GDM1 (cell line): ENCODE measurements around the gene EIF2B5.

Experiments used
- DNase-seq: peaks from one replicate; lab custom pipeline; 2025; lab: John Stamatoyannopoulos, UW

EIF2B5 gene

GRCh38 chr3:184174284-184174645, 39.1 kb downstream of the EIF2B5 start:
- DNase-seq, result no peak

GRCh38 chr3:184174646-184175492, 39.7 kb downstream of the EIF2B5 start, which contains the start of gene AP2M1:
Gene AP2M1 (plus strand): TSS chr3:184174855. CDS start chr3:184176994, 2,139 bp downstream.
- DNase-seq, result peak; percentile 97

GRCh38 chr3:184175506-184175905, 40.3 kb downstream of the EIF2B5 start:
- no peak for DNase-seq

DNA sequence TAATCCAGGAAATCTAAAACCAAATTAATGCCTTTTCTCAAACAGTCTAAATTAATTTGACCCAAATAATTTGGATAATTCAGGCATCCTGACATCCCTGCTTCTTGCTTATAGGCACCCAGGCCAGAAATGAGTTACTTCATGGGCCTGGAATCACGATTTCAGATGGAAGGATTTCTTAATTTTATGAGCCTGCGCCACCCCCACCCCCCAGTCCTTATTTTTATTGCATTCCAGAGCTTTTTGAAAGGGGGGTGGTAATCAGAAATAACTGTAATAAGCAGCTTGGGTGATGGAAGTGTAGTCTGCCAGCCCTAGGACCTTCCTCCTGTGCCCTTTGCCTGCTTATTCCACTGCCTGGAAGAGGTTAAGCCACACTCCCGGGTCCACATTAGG, 40.8 kb downstream of the EIF2B5 start:
- no peak for DNase-seq

DNA sequence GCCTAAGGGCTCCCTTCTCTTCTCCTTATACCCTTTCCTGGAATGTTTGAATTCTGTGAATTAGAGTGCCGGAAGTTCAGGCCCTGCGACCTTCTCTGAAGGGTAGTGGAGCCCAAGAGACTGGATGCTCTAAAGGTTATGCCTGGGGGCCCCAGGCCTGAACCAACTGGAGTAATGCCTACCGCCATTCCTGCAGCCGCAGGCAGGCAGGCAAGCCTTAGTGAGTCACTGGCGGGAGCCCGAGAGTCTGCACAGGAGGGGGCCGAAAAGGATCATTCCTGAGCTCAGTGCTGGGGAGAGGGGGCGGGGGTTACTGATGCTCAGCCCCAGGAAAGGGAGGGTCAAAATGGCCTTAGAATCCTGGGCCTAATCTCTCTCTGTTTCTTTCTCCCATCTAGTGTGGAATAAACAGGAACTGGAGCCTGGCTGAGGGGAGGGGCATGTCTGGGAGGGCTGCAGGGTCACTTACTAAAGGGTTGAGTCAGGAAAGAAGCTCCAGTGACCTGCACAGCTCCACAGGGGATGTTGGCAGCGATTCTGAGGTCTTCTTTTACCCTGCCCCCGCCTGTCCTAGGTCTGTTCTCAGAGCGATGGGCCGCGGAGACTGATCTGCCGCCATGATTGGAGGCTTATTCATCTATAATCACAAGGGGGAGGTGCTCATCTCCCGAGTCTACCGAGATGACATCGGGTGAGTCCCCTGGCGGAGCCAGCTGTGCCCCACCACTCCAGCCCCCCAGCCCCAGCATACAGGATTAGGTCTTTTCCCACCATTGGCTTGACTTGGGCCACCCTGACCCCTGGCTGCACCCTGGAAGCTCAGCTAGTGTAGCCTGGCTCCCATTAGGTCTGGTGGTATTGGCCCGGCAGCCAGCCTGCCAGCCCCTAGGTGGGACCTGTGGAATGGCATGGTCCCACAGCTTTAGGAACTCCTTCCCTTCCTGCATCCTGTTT, 41.5 kb downstream of the EIF2B5 start:
- DNase-seq, result peak; percentile 38

- no peak for DNase-seq
Observed at GRCh38 chr3:184177331-184177731, 42.2 kb downstream of the EIF2B5 start.

DNA sequence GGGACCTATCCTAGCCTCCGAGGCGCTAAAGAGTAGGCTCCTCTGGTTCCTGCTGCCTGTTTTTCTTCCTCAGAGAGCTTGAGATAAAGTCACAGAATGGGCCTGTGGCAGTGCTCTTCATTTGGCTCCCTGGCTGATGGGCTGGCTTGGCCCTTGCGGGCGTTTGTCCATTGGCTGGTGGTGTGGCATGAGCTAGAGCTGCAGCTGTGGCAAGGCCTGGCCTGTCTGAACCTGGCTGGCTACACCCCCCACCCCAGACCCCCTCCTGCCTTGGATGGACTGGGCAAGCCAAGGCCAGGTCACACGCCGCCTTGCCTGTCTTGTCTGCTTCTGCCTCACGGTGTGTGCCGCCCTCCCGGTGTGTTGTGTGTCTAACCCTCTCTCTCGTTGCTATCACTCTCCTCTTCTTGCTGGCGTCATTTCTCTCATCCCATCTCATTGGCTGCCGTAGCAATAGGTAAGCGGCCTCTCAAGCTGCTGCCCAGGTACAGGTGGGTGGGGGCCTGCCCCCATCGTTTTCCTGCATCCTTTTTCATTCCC, 42.7 kb downstream of the EIF2B5 start:
- DNase-seq, result no peak

DNA sequence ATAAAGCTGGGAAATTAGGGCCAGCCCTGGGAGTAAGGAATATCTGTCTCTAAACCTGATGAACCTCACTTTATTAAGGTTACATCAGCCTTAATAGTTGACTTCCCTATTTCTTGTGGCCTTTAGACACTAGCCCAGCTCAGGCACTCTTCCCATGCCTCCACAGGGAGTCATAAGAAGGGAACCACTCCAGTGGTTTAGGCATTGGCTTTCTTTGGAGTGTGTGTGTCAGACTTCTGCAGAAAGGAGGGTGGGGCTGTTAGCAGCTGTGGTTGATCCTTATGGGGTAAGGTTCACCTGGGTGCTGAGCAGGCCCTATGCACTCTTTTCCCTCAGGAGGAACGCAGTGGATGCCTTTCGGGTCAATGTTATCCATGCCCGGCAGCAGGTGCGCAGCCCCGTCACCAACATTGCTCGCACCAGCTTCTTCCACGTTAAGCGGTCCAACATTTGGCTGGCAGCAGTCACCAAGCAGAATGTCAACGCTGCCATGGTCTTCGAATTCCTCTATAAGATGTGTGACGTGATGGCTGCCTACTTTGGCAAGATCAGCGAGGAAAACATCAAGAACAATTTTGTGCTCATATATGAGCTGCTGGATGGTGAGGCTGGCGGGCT, 43.5 kb downstream of the EIF2B5 start:
- DNase-seq, result no peak

GRCh38 chr3:184180165-184180564, 45.0 kb downstream of the EIF2B5 start:
- no peak for DNase-seq

DNA sequence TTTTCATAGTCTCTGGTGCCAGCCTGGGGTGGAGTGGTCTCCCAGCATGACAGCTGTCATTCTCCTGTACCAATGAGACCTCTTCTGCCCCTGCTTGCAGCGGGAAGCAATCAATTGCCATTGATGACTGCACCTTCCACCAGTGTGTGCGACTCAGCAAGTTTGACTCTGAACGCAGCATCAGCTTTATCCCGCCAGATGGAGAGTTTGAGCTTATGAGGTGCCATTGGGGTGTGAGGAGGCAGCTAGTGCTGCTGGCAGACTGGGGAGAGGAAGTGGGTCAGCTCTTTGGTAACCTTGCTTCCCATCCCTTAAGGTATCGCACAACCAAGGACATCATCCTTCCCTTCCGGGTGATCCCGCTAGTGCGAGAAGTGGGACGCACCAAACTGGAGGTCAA, 46.4 kb downstream of the EIF2B5 start:
- DNase-seq, result no peak

DNA sequence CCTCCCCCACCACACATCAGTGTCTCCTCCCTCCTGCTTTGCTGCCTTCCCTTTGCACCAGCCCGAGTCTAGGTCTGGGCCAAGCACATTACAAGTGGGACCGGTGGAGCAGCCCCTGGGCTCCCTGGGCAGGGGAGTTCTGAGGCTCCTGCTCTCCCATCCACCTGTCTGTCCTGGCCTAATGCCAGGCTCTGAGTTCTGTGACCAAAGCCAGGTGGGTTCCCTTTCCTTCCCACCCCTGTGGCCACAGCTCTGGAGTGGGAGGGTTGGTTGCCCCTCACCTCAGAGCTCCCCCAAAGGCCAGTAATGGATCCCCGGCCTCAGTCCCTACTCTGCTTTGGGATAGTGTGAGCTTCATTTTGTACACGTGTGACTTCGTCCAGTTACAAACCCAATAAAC, 48.5 kb downstream of the EIF2B5 start:
- DNase-seq, result no peak

GRCh38 chr3:184184546-184185230, 49.5 kb downstream of the EIF2B5 start:
- DNase-seq, result no peak

DNA sequence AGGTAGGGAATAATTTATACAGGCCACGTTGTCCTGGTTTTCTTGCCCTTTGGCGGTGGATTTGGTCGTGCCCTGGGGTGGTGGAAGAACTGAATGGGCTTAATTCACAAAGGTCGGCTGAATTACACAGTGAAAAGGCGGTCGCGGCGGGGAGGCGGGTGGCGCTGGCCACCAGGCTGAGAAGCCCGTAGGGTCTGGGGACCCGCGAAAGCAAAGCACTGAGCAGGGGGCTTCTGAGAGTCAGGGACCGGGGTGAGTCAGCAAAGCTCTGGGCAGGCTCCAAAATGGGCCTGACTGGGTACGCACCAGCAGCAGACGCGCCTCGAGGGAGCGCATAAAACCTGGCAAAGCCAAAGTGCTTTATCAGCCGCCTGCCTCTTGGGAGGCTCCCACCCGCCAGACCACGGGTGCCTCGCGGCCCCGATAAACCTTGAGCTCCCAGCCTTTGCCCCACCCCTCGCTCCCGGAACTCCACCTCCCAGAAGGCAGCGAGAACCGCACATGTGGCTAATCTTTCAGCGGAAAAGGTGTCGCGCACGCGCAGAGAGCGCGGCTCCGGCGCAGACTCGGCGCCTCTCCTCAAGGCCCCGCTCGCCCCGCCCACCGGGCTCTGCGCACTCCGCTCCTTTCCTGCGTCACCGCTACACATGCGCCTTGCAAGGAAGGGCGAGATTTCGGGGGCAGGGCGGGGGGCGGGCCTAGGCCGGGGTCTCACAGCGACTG, 50.5 kb downstream of the EIF2B5 start:
- peak; percentile 99 for DNase-seq

DNA sequence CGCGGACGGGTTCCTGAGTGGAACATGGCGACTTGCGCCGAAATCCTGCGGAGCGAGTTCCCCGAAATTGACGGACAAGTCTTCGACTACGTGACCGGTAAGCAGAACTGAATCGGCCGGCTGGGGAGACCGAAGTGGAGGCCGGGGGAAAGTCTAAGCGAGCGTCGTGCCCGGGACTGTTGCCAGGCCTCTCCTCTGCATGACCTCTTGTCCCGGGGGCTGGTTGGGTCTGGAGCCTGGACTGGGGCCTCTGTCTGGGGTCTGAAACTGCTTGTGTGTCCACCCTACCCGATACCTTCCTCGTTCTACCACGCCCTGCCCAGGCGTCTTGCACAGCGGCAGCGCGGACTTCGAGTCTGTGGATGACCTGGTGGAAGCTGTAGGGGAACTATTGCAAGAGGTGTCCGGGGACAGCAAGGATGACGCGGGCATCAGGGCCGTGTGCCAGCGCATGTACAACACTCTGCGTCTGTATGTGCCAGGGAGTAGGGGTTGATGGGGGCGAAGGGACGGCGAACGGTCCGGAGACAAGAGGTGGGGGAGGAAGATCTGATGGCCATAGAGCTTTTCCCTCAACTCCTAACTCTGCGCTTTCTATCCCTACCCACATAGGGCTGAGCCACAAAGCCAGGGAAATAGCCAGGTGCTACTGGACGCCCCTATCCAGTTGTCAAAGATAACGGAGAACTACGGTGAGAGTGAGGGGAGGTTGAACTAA, 51.2 kb downstream of the EIF2B5 start, which contains the start of gene ABCF3:
Gene ABCF3, plus strand, starts transcription at position 16 of the 718 bp plus-strand sequence. Its CDS starts 9 bp downstream, at position 25.
- DNase-seq, result no peak

DNA sequence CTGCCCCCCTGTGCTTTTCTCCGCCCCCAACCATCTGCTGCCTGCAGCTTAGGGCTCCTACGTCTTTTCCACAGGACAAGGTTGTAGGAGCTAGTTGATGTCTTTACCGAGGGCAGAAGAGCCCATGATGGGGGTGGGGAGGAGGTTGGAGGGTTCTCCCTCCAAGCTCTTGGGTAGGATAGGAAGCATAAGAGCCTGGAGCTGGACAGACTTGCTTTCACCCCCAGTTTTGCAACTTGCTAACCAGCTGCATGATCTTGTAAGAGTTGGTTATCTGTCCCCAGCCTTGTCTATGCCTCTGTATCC, 51.7 kb downstream of the EIF2B5 start:
- no peak for DNase-seq

GRCh38 chr3:184188080-184188479, 52.9 kb downstream of the EIF2B5 start:
- DNase-seq, result no peak

DNA sequence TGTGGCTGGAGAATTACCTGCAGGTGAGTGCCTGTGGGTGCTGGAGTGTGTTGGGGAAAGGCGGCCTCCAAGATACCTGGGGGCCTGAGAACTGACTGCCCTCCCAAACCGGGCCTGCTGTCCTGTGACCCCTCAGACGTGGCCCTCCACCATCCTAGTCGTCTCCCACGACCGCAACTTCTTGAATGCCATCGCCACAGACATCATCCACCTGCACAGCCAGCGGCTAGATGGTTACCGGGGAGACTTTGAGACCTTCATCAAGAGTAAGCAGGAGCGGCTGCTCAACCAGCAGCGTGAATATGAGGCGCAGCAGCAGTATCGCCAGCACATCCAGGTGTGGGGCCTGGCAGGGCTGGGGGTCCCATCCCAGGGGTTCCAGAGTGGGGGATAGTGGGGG, 54.3 kb downstream of the EIF2B5 start:
- DNase-seq, result no peak

DNA sequence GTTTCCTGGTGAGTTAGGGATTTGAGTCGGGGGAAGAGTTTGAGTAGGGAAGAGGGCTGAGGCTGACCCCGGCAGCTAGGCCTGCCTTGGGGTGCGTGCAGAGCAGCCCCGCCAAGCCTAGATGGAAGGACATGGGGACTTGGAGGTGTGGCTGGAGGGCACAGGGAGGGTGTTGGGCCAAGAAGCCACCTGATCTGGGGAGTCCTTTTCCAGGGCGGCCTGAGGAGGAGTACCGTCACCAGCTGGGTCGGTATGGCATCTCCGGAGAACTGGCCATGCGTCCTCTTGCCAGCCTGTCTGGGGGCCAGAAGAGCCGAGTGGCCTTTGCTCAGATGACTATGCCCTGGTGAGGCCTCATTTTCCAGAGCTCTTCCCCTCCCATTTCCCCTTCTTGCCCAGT, 57.7 kb downstream of the EIF2B5 start:
- DNase-seq, result no peak

- DNase-seq, result no peak
Observed at GRCh38 chr3:184193991-184194539, 58.9 kb downstream of the EIF2B5 start.
